ENCODE results near the gene ESYT2. TPM values are rescaled to one million over a fixed set of nuclear protein-coding genes. Genes with fewer than 3 reads are reported as not detected.

The ESYT2 gene
- total RNA-seq, 1 experiment from 2014 or later = 39.0 TPM

GRCh38 chr7:158760936-158761335 lies 68.4 kb downstream of the ESYT2 start:
- peaks cover 10 to 73% (median 56%) of the 10 kb centered on the region in 3 experiments; a peak in 6 of 7 replicates for H3K36me3 Mint-ChIP-seq (ENCODE audit: insufficient read depth in 1 of 3, low read depth in 3 of 3)
- Histone ChIP-seq H3K9ac (ENCODE audit: extremely low read depth, insufficient read length, low read length) (no peak overlapping the region), H3K18ac (ENCODE audit: insufficient read length, low read depth, low read length) (no peak overlapping the region), H3K4me1 (ENCODE audit: insufficient read depth, low read length) (no peaks in the 10 kb centered on the region), H2AK5ac (ENCODE audit: insufficient read length, low read length) (no peak overlapping the region), H3K23ac (ENCODE audit: insufficient read length, low read depth, low read length) (no peak overlapping the region), H2BK20ac (ENCODE audit: low read depth, low read length, poor library complexity, severe bottlenecking) (no peak overlapping the region), H3K27me3 (ENCODE audit: insufficient read depth, low read length) (no peaks in the 10 kb centered on the region), H2BK12ac (ENCODE audit: insufficient read length, low read depth, low read length) (no peak overlapping the region), H3K27ac (ENCODE audit: insufficient read length, low read depth, low read length) (no peak overlapping the region), H3K23me2 (ENCODE audit: insufficient read length, low read depth, low read length, poor library complexity, severe bottlenecking) (no peaks in the 10 kb centered on the region), H3T11ph (ENCODE audit: low read length) (no peak overlapping the region), H3K14ac (ENCODE audit: insufficient read depth, low read length) (no peak overlapping the region), H2BK120ac (ENCODE audit: low read depth, low read length, poor library complexity, severe bottlenecking) (no peak overlapping the region), H4K5ac (ENCODE audit: insufficient read length, low read depth, low read length) (no peak overlapping the region), H3K79me2 (ENCODE audit: insufficient read depth, low read length) (no peaks in the 10 kb centered on the region), H3K9me3 (ENCODE audit: control insufficient read depth, low read depth, low read length) (no peaks in the 10 kb centered on the region), H4K20me1 (ENCODE audit: control insufficient read depth, insufficient read depth, insufficient read length) (no peaks in the 10 kb centered on the region), H4K91ac (ENCODE audit: insufficient read length, low read depth, low read length) (no peak overlapping the region), H2BK5ac (ENCODE audit: insufficient read length, low read length) (no peak overlapping the region), H3K4ac (ENCODE audit: low read depth, low read length) (no peak overlapping the region), H3K79me1 (ENCODE audit: insufficient read depth, low read depth, low read length, poor library complexity, severe bottlenecking) (no peaks in the 10 kb centered on the region), H3K4me2 (ENCODE audit: insufficient read depth, insufficient read length, low read length) (no peak overlapping the region), H2BK15ac (ENCODE audit: low read depth, low read length) (no peak overlapping the region), H4K8ac (replicated peaks; ENCODE audit: insufficient read length, low read depth, low read length) (no peak overlapping the region), H3K56ac (ENCODE audit: insufficient read length, low read depth, low read length) (no peak overlapping the region), H2AFZ (ENCODE audit: low read length) (no peak overlapping the region)
- no peaks in the 10 kb centered on the region for H3K27me3 Mint-ChIP-seq (ENCODE audit: low read depth)
- peaks cover 4% of the 10 kb centered on the region in 2 experiments; a peak in 3 of 4 replicates for H3K4me1 Mint-ChIP-seq
- no peak for DNase-seq
- TF ChIP-seq, protein P1, sequence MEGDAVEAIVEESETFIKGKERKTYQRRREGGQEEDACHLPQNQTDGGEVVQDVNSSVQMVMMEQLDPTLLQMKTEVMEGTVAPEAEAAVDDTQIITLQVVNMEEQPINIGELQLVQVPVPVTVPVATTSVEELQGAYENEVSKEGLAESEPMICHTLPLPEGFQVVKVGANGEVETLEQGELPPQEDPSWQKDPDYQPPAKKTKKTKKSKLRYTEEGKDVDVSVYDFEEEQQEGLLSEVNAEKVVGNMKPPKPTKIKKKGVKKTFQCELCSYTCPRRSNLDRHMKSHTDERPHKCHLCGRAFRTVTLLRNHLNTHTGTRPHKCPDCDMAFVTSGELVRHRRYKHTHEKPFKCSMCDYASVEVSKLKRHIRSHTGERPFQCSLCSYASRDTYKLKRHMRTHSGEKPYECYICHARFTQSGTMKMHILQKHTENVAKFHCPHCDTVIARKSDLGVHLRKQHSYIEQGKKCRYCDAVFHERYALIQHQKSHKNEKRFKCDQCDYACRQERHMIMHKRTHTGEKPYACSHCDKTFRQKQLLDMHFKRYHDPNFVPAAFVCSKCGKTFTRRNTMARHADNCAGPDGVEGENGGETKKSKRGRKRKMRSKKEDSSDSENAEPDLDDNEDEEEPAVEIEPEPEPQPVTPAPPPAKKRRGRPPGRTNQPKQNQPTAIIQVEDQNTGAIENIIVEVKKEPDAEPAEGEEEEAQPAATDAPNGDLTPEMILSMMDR (conservative IDR thresholded peaks at IDR 0.05) = peak; percentile 51; the same call in 2 of the 3 replicates
- H3K4me3 Mint-ChIP-seq = no peak overlapping the region
- H3K27ac Mint-ChIP-seq = no peak overlapping the region
- no CpG with 5 or more reads among the region's 8 CpGs for WGBS (ENCODE audit: extremely low coverage, insufficient read length, low lambda C conversion rate)
- H3K9me3 Mint-ChIP-seq = no peaks in the 10 kb centered on the region
